ENCODE data around the gene IGF2BP2. TPM values are rescaled to one million over a fixed set of nuclear protein-coding genes. Genes with fewer than 3 reads are reported as not detected.

IGF2BP2 gene
- total and polyA plus RNA-seq, 8 donors = 4.0 to 303 (median 29.0) TPM

- DNase-seq = no peak
- no peaks in the 10 kb centered on the region for H3K9me3 ChIP-seq
- TF ChIP-seq CTCF (IDR thresholded peaks at IDR 0.05) (no peak), EP300 (IDR thresholded peaks at IDR 0.05) (no peak), POLR2A (IDR thresholded peaks at IDR 0.05) (no peak), POLR2AphosphoS5 (IDR thresholded peaks at IDR 0.05) (peak; percentile 49 to 79 (median 70))
These were observed 168.5 kb downstream of the IGF2BP2 start for GRCh38 chr3:185656321-185656840.

GRCh38 chr3:185655426-185656320 is 169.2 kb downstream of the IGF2BP2 start:
- Histone ChIP-seq H3K36me3 (peaks cover 0 to 64% (median 4%) of the 10 kb centered on the region in 4 donors), H3K4me3 (no peak overlapping the region), H3K27ac (peak overlapping the region in 4 of 5 donors; percentile 47 to 80 (median 72)), H3K4me1 (peaks cover 0 to 45% (median 17%) of the 10 kb centered on the region in 4 donors), H3K9me3 (no peaks in the 10 kb centered on the region), H3K27me3 (no peaks in the 10 kb centered on the region)
- intact Hi-C loops (cut with DNase I; ENCODE audit: low total_unique reads) = no loop called here
- 88 to 94% (median 93%) methylated on average over 12 of the region's 12 CpGs for WGBS, 5 donors
- DNase-seq = no peak
- TF ChIP-seq POLR2AphosphoS5 (IDR thresholded peaks at IDR 0.05) (no peak), EP300 (IDR thresholded peaks at IDR 0.05) (no peak), POLR2A (IDR thresholded peaks at IDR 0.05) (no peak), CTCF (IDR thresholded peaks at IDR 0.05) (no peak)

More at GRCh38 chr3:185656321-185656840, 168.5 kb downstream of the IGF2BP2 start:
- intact Hi-C loops (cut with DNase I; ENCODE audit: low total_unique reads) = no loop called here
- Histone ChIP-seq H3K36me3 (peaks cover 0 to 60% (median 4%) of the 10 kb centered on the region in 4 donors), H3K4me1 (peaks cover 0 to 46% (median 18%) of the 10 kb centered on the region in 4 donors), H3K4me3 (no peak overlapping the region), H3K27ac (peak overlapping the region in 4 of 5 donors; percentile 47 to 80 (median 72)), H3K27me3 (no peaks in the 10 kb centered on the region)
- 58 to 82% (median 77%) methylated on average over 8 of the region's 8 CpGs for WGBS, 5 donors

- intact Hi-C loops (cut with DNase I; ENCODE audit: low total_unique reads) = no loop called here
- TF ChIP-seq POLR2AphosphoS5 (IDR thresholded peaks at IDR 0.05) = no peak
- no peak for TF ChIP-seq EP300 (IDR thresholded peaks at IDR 0.05)
- TF ChIP-seq CTCF (IDR thresholded peaks at IDR 0.05) = no peak
- no peak for TF ChIP-seq POLR2A (IDR thresholded peaks at IDR 0.05)
- no peaks in the 10 kb centered on the region for H3K27me3 ChIP-seq
- H3K27ac ChIP-seq = peak overlapping the region in 1 of 5 donors; percentile 80
- DNase-seq = no peak
- H3K36me3 ChIP-seq = peaks cover 0 to 64% (median 4%) of the 10 kb centered on the region in 4 donors
- no peaks in the 10 kb centered on the region for H3K9me3 ChIP-seq
- peaks cover 0 to 36% (median 9%) of the 10 kb centered on the region in 4 donors for H3K4me1 ChIP-seq
- 91 to 96% (median 91%) methylated on average over 1 to 2 of the region's 2 CpGs for WGBS, 5 donors
- H3K4me3 ChIP-seq = no peak overlapping the region
These were observed 170.1 kb downstream of the IGF2BP2 start for GRCh38 chr3:185654758-185655145.

GRCh38 chr3:185653949-185654757 is 170.7 kb downstream of the IGF2BP2 start:
- TF ChIP-seq POLR2AphosphoS5 (IDR thresholded peaks at IDR 0.05) (no peak), POLR2A (IDR thresholded peaks at IDR 0.05) (no peak), CTCF (IDR thresholded peaks at IDR 0.05) (no peak), EP300 (IDR thresholded peaks at IDR 0.05) (no peak)
- H3K27me3 ChIP-seq = no peaks in the 10 kb centered on the region
- intact Hi-C loops (cut with DNase I; ENCODE audit: low total_unique reads) = no loop called here
- WGBS, 5 donors = 84 to 92% (median 86%) methylated on average over 11 to 12 of the region's 12 CpGs
- peak overlapping the region in 1 of 5 donors; percentile 80 for H3K27ac ChIP-seq
- no peaks in the 10 kb centered on the region for H3K9me3 ChIP-seq
- peaks cover 0 to 30% (median 5%) of the 10 kb centered on the region in 4 donors for H3K4me1 ChIP-seq
- H3K4me3 ChIP-seq = no peak overlapping the region
- no peak for DNase-seq
- H3K36me3 ChIP-seq = peaks cover 0 to 69% (median 4%) of the 10 kb centered on the region in 4 donors
